GM12875 (cell line): ENCODE measurements around the gene SMPD3.

Source experiments
- H3K4me3 ChIP-seq: one replicate; pipeline ENCODE4 v1.5.1; 2011; ENCODE audit warnings: low read depth, low read length, control low read depth
- TF ChIP-seq, protein P1 (sequence below): IDR thresholded peaks from 2 replicates; pipeline ENCODE4 v1.5.1; 2011; ENCODE audit warnings: low read depth, mild to moderate bottlenecking, control low read depth, inconsistent platforms, low read length, moderate library complexity, borderline replicate concordance; ENCODE audit not compliant: insufficient read depth

SMPD3 gene

DNA sequence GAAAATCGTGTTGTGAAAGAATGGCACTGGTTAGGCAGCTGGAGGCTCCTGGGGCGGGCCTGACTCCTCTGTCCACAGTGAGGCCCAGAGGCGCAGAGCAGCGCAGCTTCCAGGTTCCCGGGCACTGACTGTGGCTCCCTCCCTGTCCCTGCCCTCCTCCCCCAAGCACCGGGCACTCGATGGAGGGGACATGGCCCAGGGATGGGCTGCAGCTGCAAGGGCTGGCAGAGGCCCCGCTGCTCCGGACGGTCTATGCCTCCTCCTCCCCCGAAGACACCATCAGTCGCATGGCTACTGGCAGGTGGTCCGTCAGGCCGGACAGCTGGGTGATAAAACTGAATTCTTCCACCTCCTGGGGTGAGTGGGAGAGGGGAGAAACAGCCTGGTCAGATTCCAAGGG, 87.4 kb downstream of the SMPD3 start:
- TF ChIP-seq, protein P1, sequence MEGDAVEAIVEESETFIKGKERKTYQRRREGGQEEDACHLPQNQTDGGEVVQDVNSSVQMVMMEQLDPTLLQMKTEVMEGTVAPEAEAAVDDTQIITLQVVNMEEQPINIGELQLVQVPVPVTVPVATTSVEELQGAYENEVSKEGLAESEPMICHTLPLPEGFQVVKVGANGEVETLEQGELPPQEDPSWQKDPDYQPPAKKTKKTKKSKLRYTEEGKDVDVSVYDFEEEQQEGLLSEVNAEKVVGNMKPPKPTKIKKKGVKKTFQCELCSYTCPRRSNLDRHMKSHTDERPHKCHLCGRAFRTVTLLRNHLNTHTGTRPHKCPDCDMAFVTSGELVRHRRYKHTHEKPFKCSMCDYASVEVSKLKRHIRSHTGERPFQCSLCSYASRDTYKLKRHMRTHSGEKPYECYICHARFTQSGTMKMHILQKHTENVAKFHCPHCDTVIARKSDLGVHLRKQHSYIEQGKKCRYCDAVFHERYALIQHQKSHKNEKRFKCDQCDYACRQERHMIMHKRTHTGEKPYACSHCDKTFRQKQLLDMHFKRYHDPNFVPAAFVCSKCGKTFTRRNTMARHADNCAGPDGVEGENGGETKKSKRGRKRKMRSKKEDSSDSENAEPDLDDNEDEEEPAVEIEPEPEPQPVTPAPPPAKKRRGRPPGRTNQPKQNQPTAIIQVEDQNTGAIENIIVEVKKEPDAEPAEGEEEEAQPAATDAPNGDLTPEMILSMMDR: no peak
- no peak overlapping the region for H3K4me3 ChIP-seq

DNA sequence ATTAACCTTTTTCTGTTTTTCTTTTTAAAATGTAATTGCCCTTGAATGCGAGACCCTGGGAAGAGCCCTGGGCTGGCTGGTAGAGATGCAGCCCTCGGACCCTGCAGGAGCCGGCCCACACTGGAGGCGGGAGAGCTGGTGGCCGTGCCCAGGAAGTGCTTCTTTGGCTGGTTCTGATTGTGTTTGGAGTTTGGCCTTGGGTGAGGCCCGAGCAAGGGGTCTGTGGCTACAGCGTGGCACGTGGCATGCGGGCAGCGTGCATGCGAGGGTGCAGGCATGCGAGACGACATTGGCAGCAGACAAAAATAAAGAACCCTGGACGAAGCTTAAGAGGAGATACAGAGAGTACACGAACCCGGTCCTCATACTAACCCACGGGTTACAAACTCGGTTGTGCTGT, 87.8 kb downstream of the SMPD3 start:
- no peak overlapping the region for H3K4me3 ChIP-seq
- TF ChIP-seq, protein P1: no peak

DNA sequence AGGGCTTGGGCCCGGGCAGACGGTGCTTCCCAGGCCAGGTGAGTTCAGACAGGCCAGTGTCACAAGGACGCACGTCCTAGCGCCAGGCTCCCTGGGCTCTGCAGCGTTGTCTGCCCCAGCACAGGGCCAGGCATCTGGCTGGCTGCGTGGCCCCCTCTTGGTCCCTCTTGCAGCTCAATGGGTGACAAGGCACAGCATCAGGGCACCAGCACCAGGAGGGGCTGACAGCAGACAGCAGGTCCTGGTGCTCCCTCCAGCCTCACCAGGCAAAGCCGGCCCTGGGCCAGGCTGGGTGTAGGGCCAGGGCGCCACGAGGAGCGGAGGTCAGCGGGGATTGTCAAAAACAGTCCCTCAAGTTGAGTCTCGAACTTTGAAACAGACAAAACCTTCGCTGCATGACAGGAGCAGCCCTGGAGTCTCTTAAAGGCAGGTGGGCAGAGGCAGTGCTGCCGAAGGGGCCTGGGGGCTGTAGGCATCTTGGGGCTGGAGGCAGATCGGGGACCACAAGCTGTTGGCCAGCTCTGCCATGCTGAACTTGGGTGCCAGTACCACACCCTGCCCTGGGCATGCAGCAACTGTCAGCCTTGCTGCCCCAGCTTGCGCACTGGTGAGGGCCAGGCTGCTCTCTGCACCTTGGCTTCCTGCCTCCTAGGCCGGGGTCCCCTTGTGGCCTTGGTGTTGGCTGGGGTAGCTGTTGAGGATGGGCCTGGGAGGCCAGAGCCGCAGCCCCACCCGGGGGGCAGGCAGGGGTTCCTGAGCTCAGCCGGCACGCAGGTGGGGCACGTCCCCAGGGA, 88.7 kb downstream of the SMPD3 start:
- H3K4me3 ChIP-seq: no peak overlapping the region
- TF ChIP-seq, protein P1: no peak

DNA sequence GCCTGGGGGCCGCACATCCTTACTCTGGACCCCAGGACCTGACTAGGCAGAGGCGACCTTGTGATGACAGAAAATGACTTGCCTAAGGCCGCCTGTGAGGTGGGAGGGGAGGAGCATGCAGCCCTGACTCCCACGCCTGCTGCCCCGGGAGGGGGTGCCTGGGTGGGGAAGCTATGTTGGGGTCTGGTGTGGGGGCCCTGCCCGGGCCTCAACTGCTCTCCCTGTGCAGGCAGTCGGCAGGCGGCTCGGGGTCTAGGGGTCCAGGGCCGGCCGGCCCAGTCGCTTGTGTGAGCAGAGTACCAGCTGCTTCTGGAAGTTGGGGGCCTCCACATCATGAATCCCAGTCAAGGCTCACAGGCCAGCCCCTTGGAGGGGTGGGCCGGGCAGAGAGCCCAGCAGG, 89.4 kb downstream of the SMPD3 start:
- no peak overlapping the region for H3K4me3 ChIP-seq
- TF ChIP-seq, protein P1: no peak

DNA sequence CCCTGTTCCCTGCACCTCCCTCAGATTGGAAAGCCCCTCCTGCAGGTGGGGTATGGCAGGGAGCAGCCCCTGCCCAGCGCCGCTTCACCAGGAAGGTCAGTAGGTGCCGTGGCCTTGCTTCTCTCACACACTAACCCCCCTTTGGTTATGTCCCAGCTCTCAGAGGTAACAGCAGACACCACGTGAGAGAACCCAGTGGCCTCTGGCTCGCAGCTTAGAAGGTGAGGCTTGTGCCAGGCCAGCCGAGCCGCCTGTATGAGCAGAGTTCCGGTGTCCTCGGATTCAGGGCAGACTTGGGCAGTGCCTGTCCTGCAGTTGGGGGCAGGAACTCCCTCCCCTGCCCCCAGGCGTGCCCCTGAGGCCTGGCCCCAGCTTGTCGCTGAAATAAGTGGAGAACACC, 90.4 kb downstream of the SMPD3 start:
- TF ChIP-seq, protein P1: no peak
- no peak overlapping the region for H3K4me3 ChIP-seq

DNA sequence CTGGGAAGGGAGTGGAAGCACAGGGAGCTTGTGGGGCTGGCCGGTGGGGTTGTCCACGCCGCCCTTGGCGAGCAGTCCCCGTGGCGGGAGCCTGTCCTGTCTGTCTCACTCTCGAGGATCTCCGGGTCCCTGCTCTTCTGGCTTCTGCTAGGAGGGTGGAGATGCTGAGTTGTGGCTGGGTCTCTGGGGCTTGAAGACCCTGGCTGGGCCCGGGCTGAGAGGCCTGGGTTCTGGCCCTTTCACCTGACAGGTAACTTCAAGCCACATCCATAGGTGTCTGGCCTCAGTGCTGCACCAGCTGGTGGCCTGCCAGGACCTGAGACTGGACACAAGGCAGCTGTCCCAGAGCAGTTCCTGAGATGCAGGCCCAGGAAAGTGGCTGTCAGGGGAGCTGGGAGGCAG, 90.8 kb downstream of the SMPD3 start:
- TF ChIP-seq, protein P1: no peak
- H3K4me3 ChIP-seq: no peak overlapping the region

DNA sequence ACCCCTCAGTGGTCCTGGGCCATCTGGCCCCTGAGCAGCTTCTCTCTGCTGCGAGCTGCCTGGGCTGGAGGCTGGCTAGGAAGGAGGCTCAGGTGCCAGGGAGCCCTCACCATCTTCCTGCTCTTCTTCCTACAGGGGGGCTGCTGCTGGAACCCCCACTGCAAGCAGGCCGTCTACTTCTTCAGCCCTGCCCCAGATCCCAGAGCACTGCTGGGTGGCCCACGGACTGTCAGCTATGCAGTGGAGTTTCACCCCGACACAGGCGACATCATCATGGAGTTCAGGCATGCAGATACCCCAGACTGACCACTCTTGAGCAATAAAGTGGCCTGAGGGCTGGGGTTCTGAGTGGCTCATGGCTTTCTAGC, 91.4 kb downstream of the SMPD3 start:
- TF ChIP-seq, protein P1: no peak
- H3K4me3 ChIP-seq: no peak overlapping the region
